Hepatocyte (in vitro differentiated cells): ENCODE results near the gene TRAF3IP1.

ENCODE experiments used
- CTCF ChIP-seq: fragments of 200-600 bp; sonication (generic); IDR thresholded peaks from 2 replicates; pipeline ENCODE4 v1.5.1; 2016; ENCODE audit warnings: antibody characterized with exemption, mild to moderate bottlenecking; ENCODE audit not compliant: poor library complexity
- EZH2 ChIP-seq: fragments of 200-600 bp; sonication (generic); IDR thresholded peaks from 2 replicates; pipeline ENCODE4 v1.6.1; 2016; ENCODE audit warnings: antibody characterized with exemption, mild to moderate bottlenecking, borderline replicate concordance
- EZH2phosphoT487 ChIP-seq: fragments of 200-600 bp; sonication (generic); IDR thresholded peaks from one replicate; pipeline ENCODE4 v1.6.1; 2018; ENCODE audit warnings: antibody characterized with exemption, mild to moderate bottlenecking, low read depth, moderate library complexity; ENCODE audit not compliant: unreplicated experiment, severe bottlenecking

GRCh38 chr2:238409341-238410199, 89.3 kb downstream of the TRAF3IP1 start:
- TF ChIP-seq CTCF, result no peak
- TF ChIP-seq EZH2phosphoT487, result no peak
- TF ChIP-seq EZH2, result no peak
